Choroid plexus epithelial cell (primary cell): ENCODE results near the gene TCFL5.

Experiments used
- DNase-seq: peaks from one replicate; pipeline ENCODE4 v3.0.0-alpha.2; 2010; ENCODE audit warnings: low read depth
- H3K4me3 ChIP-seq: 2 replicates; pipeline ENCODE4 v1.5.1; 2011; ENCODE audit warnings: low read depth, mild to moderate bottlenecking, control low read depth, low read length, moderate library complexity
- CTCF ChIP-seq: conservative IDR thresholded peaks from 2 replicates; pipeline ENCODE4 v1.5.1; 2011; ENCODE audit warnings: low read depth, mild to moderate bottlenecking, control low read depth, inconsistent platforms, low read length, moderate library complexity

The TCFL5 gene

GRCh38 chr20:62880147-62880934 lies 18.7 kb upstream of the TCFL5 start:
- no peak overlapping the region for H3K4me3 ChIP-seq
- TF ChIP-seq CTCF = no peak
- no peak for DNase-seq

- no peak for DNase-seq
- peak overlapping the region; percentile 3 for H3K4me3 ChIP-seq
- TF ChIP-seq CTCF = no peak
These were observed 17.9 kb upstream of the TCFL5 start for GRCh38 chr20:62879275-62880146.

- H3K4me3 ChIP-seq = no peak overlapping the region
- TF ChIP-seq CTCF = no peak
- no peak for DNase-seq
These were observed 16.8 kb upstream of the TCFL5 start for GRCh38 chr20:62878244-62879038.

- no peak for TF ChIP-seq CTCF
- no peak overlapping the region for H3K4me3 ChIP-seq
- DNase-seq = peak; percentile 71
These were observed 15.5 kb upstream of the TCFL5 start for GRCh38 chr20:62876902-62877816.

GRCh38 chr20:62876501-62876901 lies 14.9 kb upstream of the TCFL5 start:
- TF ChIP-seq CTCF = no peak
- no peak overlapping the region for H3K4me3 ChIP-seq
- DNase-seq = no peak
